ENCODE results near the gene OPN4.

OPN4 gene

GRCh38 chr10:86647773-86648703, 6.3 kb upstream of the OPN4 start:
- DNase-seq (ENCODE audit: low read depth), result no peak

GRCh38 chr10:86648704-86649427, 5.5 kb upstream of the OPN4 start:
- DNase-seq (ENCODE audit: low read depth), result no peak

GRCh38 chr10:86649471-86650150, 4.7 kb upstream of the OPN4 start:
- no peak for DNase-seq (ENCODE audit: low read depth)

- no peak for DNase-seq (ENCODE audit: low read depth)
Measured at GRCh38 chr10:86650151-86650550, 4.2 kb upstream of the OPN4 start.

GRCh38 chr10:86651021-86651471, 3.3 kb upstream of the OPN4 start:
- DNase-seq (ENCODE audit: low read depth), result no peak

- no peak for DNase-seq (ENCODE audit: low read depth)
Measured at GRCh38 chr10:86651631-86652331, 2.6 kb upstream of the OPN4 start.

GRCh38 chr10:86652361-86653202, 1.8 kb upstream of the OPN4 start:
- DNase-seq (ENCODE audit: low read depth), result no peak

GRCh38 chr10:86653379-86653778, 968 bp upstream of the OPN4 start:
- DNase-seq (ENCODE audit: low read depth), result no peak

GRCh38 chr10:86653987-86654386, 360 bp upstream of the OPN4 start:
- DNase-seq (ENCODE audit: low read depth), result no peak

- no peak for DNase-seq (ENCODE audit: low read depth)
Measured at GRCh38 chr10:86655173-86655540, 810 bp downstream of the OPN4 start.

- no peak for DNase-seq (ENCODE audit: low read depth)
Measured at GRCh38 chr10:86655596-86655995, 1.2 kb downstream of the OPN4 start.

GRCh38 chr10:86657011-86657395, 2.7 kb downstream of the OPN4 start:
- no peak for DNase-seq (ENCODE audit: low read depth)

GRCh38 chr10:86657396-86658011, 3.2 kb downstream of the OPN4 start:
- no peak for DNase-seq (ENCODE audit: low read depth)

GRCh38 chr10:86658261-86658741, 4.0 kb downstream of the OPN4 start:
- DNase-seq (ENCODE audit: low read depth), result no peak

GRCh38 chr10:86658751-86659150, 4.4 kb downstream of the OPN4 start:
- no peak for DNase-seq (ENCODE audit: low read depth)

- DNase-seq (ENCODE audit: low read depth), result no peak
Measured at GRCh38 chr10:86659161-86659691, 4.9 kb downstream of the OPN4 start.

GRCh38 chr10:86659721-86660453, 5.5 kb downstream of the OPN4 start:
- no peak for DNase-seq (ENCODE audit: low read depth)

- no peak for DNase-seq (ENCODE audit: low read depth)
Measured at GRCh38 chr10:86661161-86662025, 7.0 kb downstream of the OPN4 start.

Measured in T-helper 22 cell (primary cell).